B cell (primary cell): ENCODE measurements around the gene GRIP1. TPM values are rescaled to one million over a fixed set of nuclear protein-coding genes. Genes with fewer than 3 reads are reported as not detected.

Source experiments
- ATAC-seq: fragments of 200-7000 bp; cut with Tn5 transposase; one replicate; pipeline ENCODE4 v1.10.0; 2021; ENCODE audit warnings: low read depth, mild to moderate bottlenecking, moderate number of reproducible peaks, moderate library complexity
- CTCF ChIA-PET: fragments of 350-600 bp; sonication (Branson Sonifier 250); formaldehyde crosslinking; loops from one replicate; lab custom pipeline; 2021; ENCODE audit warnings: antibody characterized with exemption, inconsistent platforms; lab: Charles Lee
- POLR2A ChIA-PET: fragments of 350-600 bp; sonication (Branson Sonifier 250); formaldehyde crosslinking; loops from one replicate; lab custom pipeline; 2021; ENCODE audit warnings: antibody characterized with exemption; lab: Charles Lee
- DNase-seq: peaks from one replicate; pipeline ENCODE4 v3.0.0; 2013
- H2AFZ ChIP-seq: 2 replicates; pipeline ENCODE4 v1.6.1; 2012; ENCODE audit warnings: mild to moderate bottlenecking, low read depth, low read length; ENCODE audit not compliant: insufficient read depth, poor library complexity, severe bottlenecking
- H3K27ac ChIP-seq, 2 donors: 1 replicate in 1 of 2; 2 replicates in 1 of 2; pipeline ENCODE4 v1.5.1; 2012 to 2013; ENCODE audit warnings: low read length in 2 of 2, mild to moderate bottlenecking in 2 of 2, moderate library complexity in 1 of 2
- H3K27me3 ChIP-seq, 4 experiments: fragments of 200-600 bp in 1 of 4; sonication (generic) in 1 of 4; replicated peaks in 1 of 4; 1 replicate in 2 of 4; 2 replicates in 2 of 4; pipeline versions ENCODE4 v1.6.1 to v1.7.0; 2013 to 2016; ENCODE audit warnings: low read length in 3 of 4, mild to moderate bottlenecking in 2 of 4, mixed read lengths in 1 of 4, moderate library complexity in 1 of 4; ENCODE audit not compliant: insufficient read depth in 4 of 4, control insufficient read depth in 3 of 4; ENCODE audit errors: control extremely low read depth in 1 of 4
- H3K36me3 ChIP-seq, 2 experiments: replicated peaks in 1 of 2; 1 replicate in 1 of 2; 2 replicates in 1 of 2; pipeline versions ENCODE4 v1.6.1 to v1.7.1; 2013; ENCODE audit warnings: low read length in 1 of 2; ENCODE audit not compliant: insufficient read depth in 2 of 2, control insufficient read depth in 1 of 2; ENCODE audit errors: control extremely low read depth in 1 of 2, extremely low read depth in 1 of 2
- H3K4me1 ChIP-seq, 2 donors: fragments of 200-600 bp in 1 of 2; sonication (generic) in 1 of 2; 1 replicate in 1 of 2; 2 replicates in 1 of 2; pipeline versions ENCODE4 v1.5.1 to v1.6.1; 2013 to 2017; ENCODE audit warnings: low read length in 2 of 2; ENCODE audit not compliant: control insufficient read depth in 2 of 2, insufficient read depth in 2 of 2
- H3K4me2 ChIP-seq: replicated peaks from 2 replicates; pipeline ENCODE3; 2012; ENCODE audit warnings: mild to moderate bottlenecking, low read depth, low read length; ENCODE audit not compliant: poor library complexity, severe bottlenecking
- H3K4me3 ChIP-seq, 5 experiments: fragments of 200-600 bp in 1 of 5; sonication (generic) in 1 of 5; 1 replicate in 3 of 5; 2 replicates in 2 of 5; pipeline versions ENCODE4 v1.5.1 to v1.7.0; 2011 to 2016; ENCODE audit warnings: low read length in 4 of 5, mild to moderate bottlenecking in 4 of 5, low read depth in 2 of 5, control low read depth in 1 of 5, moderate library complexity in 1 of 5; ENCODE audit not compliant: insufficient read depth in 1 of 5; ENCODE audit errors: control extremely low read depth in 1 of 5, extremely low read depth in 1 of 5
- H3K79me2 ChIP-seq: fragments of 200-600 bp; sonication (generic); one replicate; pipeline ENCODE4 v1.6.0; 2016; ENCODE audit warnings: low read length; ENCODE audit not compliant: control insufficient read depth, insufficient read depth
- H3K9ac ChIP-seq: fragments of 200-600 bp; sonication (generic); 2 replicates; pipeline ENCODE4 v1.6.1; 2017; ENCODE audit warnings: mild to moderate bottlenecking, low read length, moderate library complexity
- H3K9me3 ChIP-seq, 3 donors: one replicate each; pipeline versions ENCODE4 v1.6.1 to v1.7.1; 2013; ENCODE audit warnings: low read length in 2 of 3; ENCODE audit not compliant: control insufficient read depth in 2 of 3, insufficient read depth in 1 of 3; ENCODE audit errors: control extremely low read depth in 1 of 3
- H4K20me1 ChIP-seq: 2 replicates; pipeline ENCODE4 v1.6.0; 2012; ENCODE audit warnings: mild to moderate bottlenecking, low read length; ENCODE audit not compliant: insufficient read depth, control insufficient read depth, poor library complexity, severe bottlenecking
- H3K27ac Mint-ChIP-seq: one replicate; pipeline ENCODE4 v1.8.0; 2021; ENCODE audit warnings: mixed read lengths
- H3K27me3 Mint-ChIP-seq: one replicate; pipeline ENCODE4 v1.8.0; 2021; ENCODE audit warnings: mixed read lengths
- H3K4me1 Mint-ChIP-seq: one replicate; pipeline ENCODE4 v1.8.0; 2021; ENCODE audit warnings: mixed read lengths
- H3K4me3 Mint-ChIP-seq: one replicate; pipeline ENCODE4 v1.8.0; 2021; ENCODE audit warnings: mixed read lengths
- H3K9me3 Mint-ChIP-seq: one replicate; pipeline ENCODE4 v1.8.0; 2022; ENCODE audit warnings: mixed read lengths; ENCODE audit not compliant: insufficient read depth
- CTCF ChIP-seq: fragments of 200-600 bp; IDR thresholded peaks from one replicate; pipeline ENCODE4 v1.8.0; 2022; ENCODE audit warnings: antibody characterized with exemption, mild to moderate bottlenecking
- EZH2 ChIP-seq: IDR thresholded peaks from 2 replicates; pipeline ENCODE4 v1.6.1; 2012; ENCODE audit warnings: borderline replicate concordance, low read depth, mild to moderate bottlenecking, moderate library complexity, low read length; ENCODE audit not compliant: insufficient read depth, poor library complexity, severe bottlenecking
- WGBS: methylation state at CpG from one replicate; pipeline ENCODE4 v1.1.5; 2013; ENCODE audit warnings: missing lambda C conversion rate; ENCODE audit not compliant: insufficient coverage; 5-methylcytosine and 5-hydroxymethylcytosine counted together
- intact Hi-C: fragments of 100-400 bp; cut with micrococcal nuclease; formaldehyde crosslinking; loops from one replicate; pipeline ENCODE4 v1.10.0; 2022
- polyA plus RNA-seq: library from polyadenylated mRNA; depleted of rRNA; stranded (reverse); fragments of >200 nt; gene quantifications from 2 replicates; pipeline ENCODE4 v1.2.3, GENCODE V29; 2012
- total RNA-seq, 2 donors: library from RNA; stranded (reverse); fragments of 120-200 nt in 1 of 2; gene quantifications; 1 replicate in 1 of 2; 2 replicates in 1 of 2; pipeline versions ENCODE4 v1.2.3 to v1.2.4, GENCODE V29; 2013 to 2022

Gene GRIP1
- total and polyA plus RNA-seq, 2 donors (not counting 1 experiment from before 2014, with no cell fraction given) = 0.22 TPM; not detected in 1

- H2AFZ ChIP-seq = no peak overlapping the region
- Mint-ChIP-seq H3K4me1 (peaks cover 2% of the 10 kb centered on the region), H3K27me3 (no peaks in the 10 kb centered on the region), H3K27ac (no peak overlapping the region), H3K9me3 (no peaks in the 10 kb centered on the region), H3K4me3 (no peak overlapping the region)
- POLR2A ChIA-PET = no interaction called here
- H3K9ac ChIP-seq = no peak overlapping the region
- no peak overlapping the region for H3K4me3 ChIP-seq
- no peak for TF ChIP-seq CTCF
- no peak for TF ChIP-seq EZH2
- ATAC-seq (no peak), DNase-seq (no peak)
- no peaks in the 10 kb centered on the region for H3K9me3 ChIP-seq
- 100% methylated on average over 1 of the region's 3 CpGs for WGBS
- H3K36me3 ChIP-seq = peaks cover 6 to 30% of the 10 kb centered on the region in 2 experiments
- CTCF ChIA-PET = no interaction called here
- H3K27ac ChIP-seq = no peak overlapping the region
- H3K4me1 ChIP-seq = no peaks in the 10 kb centered on the region
- H3K79me2 ChIP-seq = no peaks in the 10 kb centered on the region
- H4K20me1 ChIP-seq = no peaks in the 10 kb centered on the region
- intact Hi-C loops = no loop called here
- no peak overlapping the region for H3K4me2 ChIP-seq
- no peaks in the 10 kb centered on the region for H3K27me3 ChIP-seq
Observed at GRCh38 chr12:66320996-66321395, 357.9 kb downstream of the GRIP1 start.

DNA sequence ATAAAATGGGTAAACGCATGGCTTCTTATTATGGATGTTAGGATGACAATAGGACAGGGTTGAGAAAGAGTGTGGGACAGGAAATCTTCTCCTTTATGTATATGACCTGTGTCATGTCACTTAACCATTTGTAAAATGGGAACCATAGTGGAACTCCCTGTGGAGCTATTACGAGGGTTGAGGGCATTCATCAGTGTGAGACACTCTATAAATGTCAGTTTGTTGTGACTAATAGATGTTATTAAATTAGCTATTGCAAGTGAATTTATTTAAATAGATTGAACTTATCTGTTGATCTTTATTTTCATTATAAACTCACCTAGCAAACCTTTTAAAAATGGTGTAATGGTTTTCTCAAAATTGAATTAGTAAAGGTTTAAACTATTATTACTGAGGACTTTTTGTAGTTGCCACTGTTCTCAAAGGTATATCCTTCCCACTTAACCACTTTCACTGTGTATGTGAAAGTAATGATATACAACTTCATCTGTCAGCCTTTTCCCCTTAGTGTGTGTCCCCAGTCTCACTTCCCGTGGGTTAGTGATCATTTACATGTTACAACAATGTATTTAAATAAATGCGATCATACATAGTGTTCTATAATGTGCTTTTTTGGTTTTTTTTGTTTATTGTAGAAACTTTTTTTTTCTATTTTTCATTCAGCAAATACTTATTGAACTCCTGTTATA, 359.5 kb downstream of the GRIP1 start:
- DNase-seq = no peak
- Histone ChIP-seq H2AFZ (no peak overlapping the region), H3K9ac (no peak overlapping the region), H3K36me3 (peaks cover 8 to 36% of the 10 kb centered on the region in 2 experiments), H3K4me1 (no peaks in the 10 kb centered on the region), H3K4me2 (no peak overlapping the region), H3K79me2 (no peaks in the 10 kb centered on the region), H3K4me3 (no peak overlapping the region), H3K9me3 (no peaks in the 10 kb centered on the region), H4K20me1 (no peaks in the 10 kb centered on the region), H3K27me3 (no peaks in the 10 kb centered on the region), H3K27ac (no peak overlapping the region)
- no CpG with 5 or more reads among the region's 4 CpGs for WGBS
- Mint-ChIP-seq H3K27me3 (no peaks in the 10 kb centered on the region), H3K27ac (no peak overlapping the region), H3K4me1 (peaks cover 2% of the 10 kb centered on the region), H3K9me3 (no peaks in the 10 kb centered on the region), H3K4me3 (no peak overlapping the region)
- intact Hi-C loops = no loop called here
- CTCF ChIA-PET = no interaction called here
- TF ChIP-seq CTCF = no peak
- TF ChIP-seq EZH2 = no peak
- POLR2A ChIA-PET = no interaction called here
- no peak for ATAC-seq
